HG03558 (cell line): ENCODE results near the gene ARHGAP29.
"Not testable (repeated sequence)": the region's sequence is repeated elsewhere in the genome, so short reads cannot be mapped to it uniquely, and the experiment has no call there.

Source experiments
- ATAC-seq: cut with Tn5 transposase; IDR thresholded peaks from one replicate; pipeline ENCODE4 v1.9.1; 2021; ENCODE audit warnings: moderate number of reproducible peaks; ENCODE audit not compliant: unreplicated experiment; ENCODE audit errors: extremely low read depth

Gene ARHGAP29

DNA sequence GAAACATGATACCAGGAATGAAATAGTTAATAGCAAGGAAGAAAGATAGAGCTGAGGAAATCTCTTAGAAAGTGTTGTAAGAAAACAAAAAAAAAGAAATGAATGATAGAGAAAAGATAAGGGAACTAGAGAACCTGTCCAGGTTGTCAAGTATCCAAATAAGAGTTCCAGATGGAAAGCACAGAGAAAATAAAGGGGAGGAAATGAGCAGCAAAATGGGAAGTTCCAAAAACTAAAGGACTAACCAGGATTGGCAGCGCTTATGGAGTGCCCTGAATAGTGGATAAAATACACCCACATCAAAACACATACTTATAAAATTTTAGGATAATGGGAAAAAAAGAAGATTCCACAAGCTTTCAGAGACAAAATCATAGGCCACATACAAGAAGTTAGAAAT, 55.2 kb downstream of the ARHGAP29 start:
- no peak for ATAC-seq

- ATAC-seq, result no peak
Measured at GRCh38 chr1:94180650-94181049, 56.7 kb downstream of the ARHGAP29 start.

DNA sequence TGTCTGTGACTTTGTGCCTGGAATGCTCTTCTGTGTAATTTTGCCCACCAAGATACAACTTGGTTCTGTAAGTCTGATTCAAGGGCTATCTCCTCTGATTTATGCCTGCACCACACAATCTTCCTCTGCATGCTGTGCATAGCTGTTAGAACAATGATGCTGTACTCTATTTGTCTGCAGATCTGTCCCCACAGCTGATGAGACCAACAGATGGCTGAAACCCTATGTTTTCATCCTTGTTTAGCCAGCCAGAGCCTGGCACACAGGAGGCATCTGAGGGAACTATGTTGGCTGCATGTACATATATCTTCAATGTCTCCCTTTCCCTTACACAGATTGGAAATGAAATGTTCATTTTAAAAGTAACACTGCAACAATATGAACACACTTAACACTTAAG, 58.5 kb downstream of the ARHGAP29 start:
- ATAC-seq, result no peak

DNA sequence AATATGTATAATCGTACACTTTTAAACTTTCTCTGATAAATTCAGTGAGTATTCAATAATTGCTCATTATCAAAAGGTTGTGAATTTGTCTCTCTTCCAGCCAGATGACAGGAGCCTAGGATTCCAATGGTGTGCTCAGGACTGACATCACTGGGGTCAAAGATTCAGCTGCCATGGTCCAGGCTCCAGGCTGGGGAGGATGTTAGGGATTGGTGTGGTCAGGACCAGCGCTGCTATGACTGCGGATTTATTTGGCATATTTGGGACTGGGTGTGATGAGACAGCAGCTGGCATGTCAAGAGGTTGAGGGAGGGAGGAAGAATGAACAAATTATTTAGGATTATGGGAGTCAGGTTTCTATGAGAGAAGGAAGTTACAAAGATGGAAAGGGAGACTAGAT, 68.3 kb downstream of the ARHGAP29 start:
- ATAC-seq, result no peak

- no peak for ATAC-seq
Measured at GRCh38 chr1:94165843-94166242, 71.5 kb downstream of the ARHGAP29 start.

DNA sequence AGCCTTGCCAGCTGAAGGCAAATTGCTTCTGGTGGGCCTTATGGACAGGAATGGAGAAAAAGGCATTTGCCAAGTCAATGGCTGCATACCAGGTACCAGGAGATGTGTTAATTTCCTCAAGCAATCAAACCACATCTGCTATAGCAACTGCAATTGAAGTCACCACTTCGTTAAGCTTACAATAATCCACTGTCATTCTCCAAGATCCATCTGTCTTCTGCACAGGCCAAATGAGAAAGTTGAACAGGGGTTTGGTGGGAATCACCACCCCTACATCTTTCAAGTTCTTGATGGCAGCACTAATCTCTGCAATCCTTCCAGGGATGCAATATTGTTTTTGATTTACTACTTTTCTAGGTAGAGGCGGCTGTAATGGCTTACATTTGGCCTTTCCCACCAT, 72.5 kb downstream of the ARHGAP29 start:
- not testable (repeated sequence) for ATAC-seq

DNA sequence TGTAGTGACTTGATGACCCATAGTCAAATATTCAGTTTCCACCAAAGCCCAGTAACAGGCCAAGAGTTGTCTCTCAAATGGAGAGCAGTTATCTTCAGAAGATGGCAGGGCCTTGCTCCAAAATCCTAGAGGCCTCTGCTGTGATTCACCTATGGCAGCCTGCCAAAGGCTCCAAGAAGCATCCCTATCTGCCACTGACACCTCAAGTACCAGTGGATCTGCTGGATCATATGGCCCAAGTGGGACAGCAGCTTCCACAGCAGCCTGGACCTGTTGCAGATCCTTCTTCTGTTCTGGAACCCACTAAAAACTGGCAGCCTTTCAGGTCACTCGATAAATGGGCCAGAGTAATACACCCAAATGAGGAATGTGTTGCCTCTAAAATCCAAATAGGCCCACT, 73.3 kb downstream of the ARHGAP29 start:
- ATAC-seq, result not testable (repeated sequence)

DNA sequence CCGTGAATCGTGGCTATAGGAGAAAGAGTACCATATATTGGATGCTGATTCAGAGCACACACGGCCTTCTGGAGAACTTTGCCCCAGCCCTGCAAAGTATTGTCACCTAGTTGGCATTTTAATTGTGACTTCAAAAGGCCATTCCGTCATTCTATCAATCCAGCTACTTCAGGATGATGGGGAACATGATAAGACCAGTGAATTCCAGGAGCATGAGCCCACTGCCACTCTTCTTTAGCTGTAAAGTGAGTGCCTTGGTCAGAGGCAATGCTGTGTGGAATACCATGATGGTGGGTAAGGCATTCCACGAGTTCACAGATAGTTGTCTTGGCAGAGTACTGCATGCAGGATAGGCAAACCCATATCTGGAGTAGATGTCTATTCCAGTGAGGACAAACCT, 74.1 kb downstream of the ARHGAP29 start:
- ATAC-seq, result not testable (repeated sequence)

- no peak for ATAC-seq
Measured at GRCh38 chr1:94160811-94161210, 76.6 kb downstream of the ARHGAP29 start.

- ATAC-seq, result no peak
Measured at GRCh38 chr1:94156096-94156625, 81.2 kb downstream of the ARHGAP29 start.

GRCh38 chr1:94154989-94155388, 82.4 kb downstream of the ARHGAP29 start:
- no peak for ATAC-seq

- ATAC-seq, result no peak
Measured at GRCh38 chr1:94153133-94153532, 84.3 kb downstream of the ARHGAP29 start.

GRCh38 chr1:94149166-94149565, 88.2 kb downstream of the ARHGAP29 start:
- ATAC-seq, result not testable (repeated sequence)

DNA sequence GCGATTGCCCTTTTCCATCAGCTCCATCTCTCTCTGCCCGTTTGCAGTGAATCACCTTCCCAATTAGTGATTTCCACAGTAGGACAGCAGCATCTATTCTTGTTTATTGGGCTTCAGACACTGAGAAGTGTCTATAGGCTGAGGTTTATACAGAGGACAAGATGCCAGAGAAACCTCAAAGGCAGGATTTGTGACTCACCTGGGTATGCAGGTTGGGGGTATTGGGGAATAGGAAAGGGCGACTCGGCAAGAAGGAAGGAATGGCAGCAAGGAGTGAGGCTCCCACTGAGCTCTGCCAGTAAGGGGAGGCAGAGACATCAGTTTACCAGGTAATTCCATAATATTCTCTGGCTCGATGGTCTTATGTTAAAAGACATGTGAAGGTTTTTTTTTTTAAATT, 91.1 kb downstream of the ARHGAP29 start:
- ATAC-seq, result no peak

DNA sequence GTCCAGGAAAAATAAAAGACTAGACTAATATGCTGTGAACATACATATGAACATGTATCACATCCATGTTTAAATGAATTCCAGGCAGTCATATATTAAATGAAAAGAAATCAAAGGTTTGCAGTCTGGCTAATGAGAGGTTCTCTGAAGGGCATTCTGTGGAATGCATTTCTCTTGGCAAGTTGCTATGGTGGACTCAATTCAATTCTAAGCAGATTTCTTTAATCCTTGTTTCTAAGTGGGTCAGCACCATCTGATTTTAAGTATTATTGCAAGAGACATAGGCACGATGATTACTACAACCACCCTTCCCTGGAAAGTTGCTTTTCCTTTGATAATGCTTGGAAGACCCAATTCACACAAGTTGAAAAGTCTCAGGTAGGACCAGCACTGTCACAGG, 92.5 kb downstream of the ARHGAP29 start:
- ATAC-seq, result no peak

DNA sequence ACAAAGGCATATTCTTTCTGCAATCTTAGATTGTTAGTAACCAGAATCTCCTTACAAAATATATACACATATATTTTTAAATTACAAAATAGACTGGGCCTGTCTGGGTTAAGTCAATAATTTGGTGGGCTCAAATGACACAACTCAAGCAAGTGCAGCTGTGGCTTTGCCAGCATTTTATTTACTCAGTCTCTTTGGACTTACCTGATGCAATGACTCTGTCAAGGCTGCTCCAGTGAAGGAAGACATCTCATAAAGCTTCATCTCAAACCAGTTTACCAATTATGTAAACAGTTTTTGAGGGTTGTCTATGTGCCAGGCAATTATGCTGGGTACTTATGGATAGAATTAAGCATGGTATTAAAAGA, 93.6 kb downstream of the ARHGAP29 start:
- ATAC-seq, result no peak

DNA sequence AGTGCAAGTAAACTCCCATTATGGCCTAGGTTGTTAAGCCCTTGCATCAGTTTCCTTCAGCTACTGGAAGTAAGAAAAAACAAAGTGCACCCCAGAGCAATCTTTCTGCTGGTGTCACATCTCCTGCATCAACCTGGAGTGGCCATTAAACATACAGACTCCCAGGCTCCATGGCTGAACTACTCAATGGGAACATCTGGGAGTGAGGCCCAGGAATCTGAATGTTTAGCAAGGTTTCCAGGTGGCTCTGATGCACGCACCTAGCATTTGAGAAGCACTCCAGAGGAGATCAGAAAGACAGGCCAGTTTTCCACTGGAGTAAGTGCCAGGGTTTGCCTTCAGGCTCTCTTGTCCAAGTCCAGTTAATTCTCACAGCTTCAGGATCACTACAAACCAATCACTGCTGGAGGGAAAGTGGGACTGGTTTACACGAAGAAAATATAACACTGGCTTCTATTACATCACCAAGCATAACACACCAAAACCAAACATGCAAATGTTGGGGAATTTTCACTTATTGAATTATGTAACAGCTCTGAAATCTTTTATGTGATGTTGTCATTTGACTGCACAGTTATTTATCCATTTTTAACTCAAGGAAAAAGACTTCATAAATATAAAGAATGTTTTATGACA, 94.1 kb downstream of the ARHGAP29 start:
- no peak for ATAC-seq

- no peak for ATAC-seq
Measured at GRCh38 chr1:94142583-94142982, 94.8 kb downstream of the ARHGAP29 start.

DNA sequence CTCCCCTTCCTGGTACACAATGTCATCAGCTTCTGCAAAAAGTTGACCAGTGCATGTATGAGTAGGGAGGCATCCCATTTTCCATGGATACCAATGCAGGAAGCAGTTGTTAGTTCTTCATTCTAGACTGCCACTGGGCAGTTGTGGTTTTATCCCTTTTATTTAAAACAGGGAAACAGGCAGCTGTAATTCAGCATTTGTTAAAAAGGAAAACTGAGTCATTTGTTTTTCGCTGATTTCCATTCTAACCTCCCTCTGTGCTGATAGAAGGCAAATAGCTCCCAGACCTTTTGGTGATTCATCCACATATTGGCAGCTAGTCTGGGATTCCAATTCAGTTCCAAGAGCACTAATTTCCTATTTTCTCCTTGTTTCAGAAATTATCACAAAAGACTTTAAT, 95.4 kb downstream of the ARHGAP29 start:
- ATAC-seq, result no peak

DNA sequence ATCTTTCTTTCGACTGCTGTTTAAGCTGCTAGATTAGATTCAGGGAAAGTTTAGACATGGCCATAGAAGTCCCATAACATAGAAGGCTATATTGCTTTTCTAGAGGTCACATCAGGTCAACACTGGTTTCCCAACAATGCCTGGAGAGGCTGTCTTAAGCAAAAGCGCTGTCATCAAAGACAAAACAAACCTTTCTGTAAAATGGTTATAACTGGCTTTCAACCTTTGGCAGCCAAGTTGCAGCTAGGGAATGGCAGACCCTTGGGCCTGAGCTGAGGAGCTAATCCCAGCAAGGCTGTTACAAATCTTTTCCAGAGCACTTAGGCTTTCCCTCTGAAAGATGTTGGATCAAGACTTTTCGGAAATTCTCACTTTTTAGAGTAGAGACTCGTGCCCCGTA, 105.3 kb downstream of the ARHGAP29 start:
- ATAC-seq, result no peak

DNA sequence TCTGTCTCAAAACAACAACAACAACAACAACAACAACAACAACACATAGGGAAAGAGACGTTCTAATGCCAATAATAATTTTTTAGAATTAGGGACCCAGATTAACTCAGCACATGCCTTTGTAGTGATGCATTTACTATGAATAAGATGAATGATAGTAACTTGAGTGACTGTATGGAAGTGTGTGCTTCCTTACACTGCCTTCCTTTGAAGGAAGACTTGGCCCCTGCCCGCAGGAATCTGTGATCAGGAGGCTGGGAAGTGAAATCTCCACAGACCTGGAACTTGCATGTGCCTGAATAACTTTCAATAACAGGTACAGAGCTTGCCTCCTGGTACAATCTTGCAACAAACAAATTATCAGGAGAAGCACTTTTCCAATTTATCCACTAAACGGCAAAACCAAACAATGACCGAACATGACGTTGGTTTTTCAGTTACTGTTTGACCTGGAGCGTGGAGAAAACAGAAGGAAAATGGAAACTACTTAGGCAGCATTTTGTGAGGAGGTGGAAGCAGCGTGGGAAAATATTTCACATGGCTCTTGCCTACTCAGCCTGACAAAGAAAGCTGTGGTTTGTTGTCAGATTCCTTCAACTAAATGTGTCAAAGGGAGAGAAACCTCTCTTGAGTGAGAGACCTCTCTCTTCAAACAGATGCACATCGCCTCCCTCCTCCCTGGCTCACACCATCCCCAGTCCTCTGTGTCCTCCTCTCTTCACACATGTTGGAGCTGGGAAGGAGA, 106.4 kb downstream of the ARHGAP29 start:
- no peak for ATAC-seq

DNA sequence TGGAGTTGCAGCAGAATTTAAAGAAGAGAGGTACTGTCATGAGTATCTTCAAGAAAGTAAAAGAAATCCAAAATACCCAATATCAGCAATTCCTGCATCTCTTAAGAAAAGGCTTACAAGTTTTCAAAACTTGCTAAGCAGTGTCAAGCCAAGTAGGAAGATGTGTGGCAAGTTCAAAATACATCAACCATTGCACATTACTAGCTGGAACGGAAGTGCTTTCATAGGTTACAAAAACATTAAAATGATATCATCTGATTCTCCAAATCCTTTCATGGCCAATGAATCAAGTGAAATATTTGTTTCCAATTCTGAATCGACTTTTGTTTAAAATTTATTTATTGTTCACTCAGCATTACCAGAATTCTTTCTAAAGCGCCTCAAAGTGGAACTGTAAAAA, 110.7 kb downstream of the ARHGAP29 start:
- ATAC-seq, result no peak
